ENCODE data around the gene GNG12. TPM values are rescaled to one million over a fixed set of nuclear protein-coding genes. Genes with fewer than 3 reads are reported as not detected.
A peak's percentile ranks its signal among the peaks of the same experiment; 100 is the strongest.

Gene GNG12
- total and polyA plus RNA-seq, 9 of the 15 experiments (the other 6 are each of a cell fraction or from before 2014, with no cell fraction given): 2.6 to 6.0 (median 4.1) TPM

GRCh38 chr1:67733681-67734322, 99.5 kb downstream of the GNG12 start (continued):
- TF ChIP-seq MITF (IDR thresholded peaks at IDR 0.05): no peak
- no peak for TF ChIP-seq ZNF23 (CRISPR knock-in tag; IDR thresholded peaks at IDR 0.05)
- TF ChIP-seq ZBTB8A (IDR thresholded peaks at IDR 0.05; ENCODE audit: partially characterized antibody): no peak
- TF ChIP-seq ZNF3 (CRISPR knock-in tag; IDR thresholded peaks at IDR 0.05): no peak
- no peak for TF ChIP-seq ZNF785 (CRISPR knock-in tag; IDR thresholded peaks at IDR 0.05)
- TF ChIP-seq TOE1 (IDR thresholded peaks at IDR 0.05; ENCODE audit: borderline replicate concordance): peak; percentile 47; the same call in 1 of the 2 replicates
- no peak; the same call in 1 of the 2 replicates for TF ChIP-seq TOE1 (CRISPR knock-in tag; IDR thresholded peaks at IDR 0.05; ENCODE audit: borderline replicate concordance, low read depth)
- TF ChIP-seq WHSC1 (IDR thresholded peaks at IDR 0.05; ENCODE audit: low read length): no peak
- TF ChIP-seq DEAF1 (CRISPR knock-in tag; IDR thresholded peaks at IDR 0.05): no peak
- TF ChIP-seq AFF4 (CRISPR knock-in tag; IDR thresholded peaks at IDR 0.05): no peak
- no peak for TF ChIP-seq CREB3 (tag; conservative IDR thresholded peaks at IDR 0.05; ENCODE audit: low read depth)
- TF ChIP-seq CBX2 (IDR thresholded peaks at IDR 0.05; ENCODE audit: insufficient read depth, low read length, poor library complexity, severe bottlenecking): no peak
- TF ChIP-seq ZBTB17 (CRISPR knock-in tag; IDR thresholded peaks at IDR 0.05): 0 out of 2 replicates have a peak, but pooled peaks have one; percentile 18
- TF ChIP-seq CHD4 (IDR thresholded peaks at IDR 0.05; ENCODE audit: insufficient read depth, insufficient replicate concordance, low read depth, low read length, poor library complexity, severe bottlenecking): no peak
- peak; percentile 77 for TF ChIP-seq MAFG (tag; conservative IDR thresholded peaks at IDR 0.05)
- TF ChIP-seq HMBOX1 (IDR thresholded peaks at IDR 0.05): peak; percentile 78; the same call in 1 of the 2 replicates
- no peak for TF ChIP-seq USF1 (CRISPR knock-in tag; IDR thresholded peaks at IDR 0.05)

Data from K562 (cell line).